ENCODE results near the gene CMSS1. TPM values are rescaled to one million over a fixed set of nuclear protein-coding genes. Genes with fewer than 3 reads are reported as not detected.
A peak's percentile ranks its signal among the peaks of the same experiment; 100 is the strongest.

The CMSS1 gene
- total and polyA plus RNA-seq, 2 of the 13 experiments (the other 11 are each of a cell fraction or from before 2014, with no cell fraction given): 6.4 to 48.7 TPM

DNA sequence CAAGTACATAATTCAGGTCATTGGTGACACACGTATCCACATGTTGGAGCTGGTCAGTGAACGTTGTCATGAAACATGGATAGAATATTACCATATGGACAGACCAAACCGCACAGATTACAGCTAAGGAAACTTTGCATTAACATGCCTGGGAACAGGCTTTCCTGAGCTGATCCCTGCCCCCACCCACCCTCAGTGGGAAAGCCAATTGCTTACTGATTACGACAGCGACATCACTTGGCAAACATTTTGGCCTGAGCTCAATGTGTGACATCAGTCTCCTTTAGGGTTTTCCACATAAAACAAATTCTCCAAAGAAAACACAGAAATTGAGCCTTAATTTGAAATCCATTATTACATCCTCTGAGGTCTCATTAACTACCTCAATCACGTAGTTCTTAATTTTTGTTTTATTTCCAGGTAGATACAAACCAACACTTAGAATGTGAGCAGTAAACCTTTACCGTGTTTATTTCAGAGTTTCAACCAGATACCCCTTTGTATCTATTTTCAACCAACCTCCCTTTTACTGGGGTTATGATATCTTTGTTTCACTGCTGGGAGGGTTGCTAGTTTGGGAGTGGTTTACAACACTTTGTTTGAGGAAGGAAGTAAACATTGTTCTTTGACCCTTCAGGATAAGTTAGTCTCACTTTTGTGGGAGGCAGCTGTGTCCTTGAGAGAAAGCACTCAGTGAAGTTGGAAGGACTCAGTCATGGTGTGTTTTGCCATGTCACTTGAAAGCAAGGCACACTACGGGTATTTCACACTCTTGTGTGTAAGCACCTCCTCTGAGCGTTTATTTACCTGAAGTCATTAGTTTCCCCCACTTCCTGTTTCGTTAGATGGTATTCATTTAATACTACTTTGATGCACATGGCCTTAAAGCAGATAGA, 103.1 kb downstream of the CMSS1 start (continued):
- TF ChIP-seq, protein P1, sequence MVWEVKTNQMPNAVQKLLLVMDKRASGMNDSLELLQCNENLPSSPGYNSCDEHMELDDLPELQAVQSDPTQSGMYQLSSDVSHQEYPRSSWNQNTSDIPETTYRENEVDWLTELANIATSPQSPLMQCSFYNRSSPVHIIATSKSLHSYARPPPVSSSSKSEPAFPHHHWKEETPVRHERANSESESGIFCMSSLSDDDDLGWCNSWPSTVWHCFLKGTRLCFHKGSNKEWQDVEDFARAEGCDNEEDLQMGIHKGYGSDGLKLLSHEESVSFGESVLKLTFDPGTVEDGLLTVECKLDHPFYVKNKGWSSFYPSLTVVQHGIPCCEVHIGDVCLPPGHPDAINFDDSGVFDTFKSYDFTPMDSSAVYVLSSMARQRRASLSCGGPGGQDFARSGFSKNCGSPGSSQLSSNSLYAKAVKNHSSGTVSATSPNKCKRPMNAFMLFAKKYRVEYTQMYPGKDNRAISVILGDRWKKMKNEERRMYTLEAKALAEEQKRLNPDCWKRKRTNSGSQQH (CRISPR knock-in tag; IDR thresholded peaks at IDR 0.05; ENCODE audit: low read depth): peak; percentile 73; the same call in 1 of the 2 replicates
- TF ChIP-seq FOXK2 (IDR thresholded peaks at IDR 0.05) (peak; percentile 69; the same call in 1 of the 2 replicates), ZNF441 (CRISPR knock-in tag; IDR thresholded peaks at IDR 0.05; ENCODE audit: borderline replicate concordance) (no peak), ZNF652 (CRISPR knock-in tag; IDR thresholded peaks at IDR 0.05; ENCODE audit: borderline replicate concordance, low read depth) (0 out of 2 replicates have a peak, but pooled peaks have one; percentile 11), HOXA7 (CRISPR knock-in tag; IDR thresholded peaks at IDR 0.05) (no peak), ZNF83 (CRISPR knock-in tag; IDR thresholded peaks at IDR 0.05; ENCODE audit: borderline replicate concordance) (no peak), NCOR1 (IDR thresholded peaks at IDR 0.05; ENCODE audit: borderline replicate concordance, low read length) (peak; percentile 41; the same call in 1 of the 2 replicates), ZNF543 (CRISPR knock-in tag; IDR thresholded peaks at IDR 0.05) (no peak; the same call in 1 of the 2 replicates), SATB2 (CRISPR knock-in tag; IDR thresholded peaks at IDR 0.05) (0 out of 2 replicates have a peak, but pooled peaks have one; percentile 68), ZNF607 (CRISPR knock-in tag; IDR thresholded peaks at IDR 0.05; ENCODE audit: borderline replicate concordance) (peak; percentile 60; the same call in 1 of the 2 replicates), FOXP1 (IDR thresholded peaks at IDR 0.05) (peak; percentile 81), FOXP1 (CRISPR knock-in tag; IDR thresholded peaks at IDR 0.05) (peak; percentile 97), NR3C1 (CRISPR knock-in tag; IDR thresholded peaks at IDR 0.05) (no peak), SOX5 (CRISPR knock-in tag; IDR thresholded peaks at IDR 0.05; ENCODE audit: borderline replicate concordance) (peak; percentile 93; the same call in 1 of the 2 replicates), HNF4A (CRISPR knock-in tag; IDR thresholded peaks at IDR 0.05) (peak; percentile 88), ZNF556 (CRISPR knock-in tag; IDR thresholded peaks at IDR 0.05; ENCODE audit: borderline replicate concordance) (peak; percentile 82; the same call in 1 of the 2 replicates)
- TF ChIP-seq, protein P2, sequence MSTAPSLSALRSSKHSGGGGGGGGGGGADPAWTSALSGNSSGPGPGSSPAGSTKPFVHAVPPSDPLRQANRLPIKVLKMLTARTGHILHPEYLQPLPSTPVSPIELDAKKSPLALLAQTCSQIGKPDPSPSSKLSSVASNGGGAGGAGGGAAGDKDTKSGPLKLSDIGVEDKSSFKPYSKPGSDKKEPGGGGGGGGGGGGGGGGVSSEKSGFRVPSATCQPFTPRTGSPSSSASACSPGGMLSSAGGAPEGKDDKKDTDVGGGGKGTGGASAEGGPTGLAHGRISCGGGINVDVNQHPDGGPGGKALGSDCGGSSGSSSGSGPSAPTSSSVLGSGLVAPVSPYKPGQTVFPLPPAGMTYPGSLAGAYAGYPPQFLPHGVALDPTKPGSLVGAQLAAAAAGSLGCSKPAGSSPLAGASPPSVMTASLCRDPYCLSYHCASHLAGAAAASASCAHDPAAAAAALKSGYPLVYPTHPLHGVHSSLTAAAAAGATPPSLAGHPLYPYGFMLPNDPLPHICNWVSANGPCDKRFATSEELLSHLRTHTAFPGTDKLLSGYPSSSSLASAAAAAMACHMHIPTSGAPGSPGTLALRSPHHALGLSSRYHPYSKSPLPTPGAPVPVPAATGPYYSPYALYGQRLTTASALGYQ (CRISPR knock-in tag; IDR thresholded peaks at IDR 0.05): peak; percentile 72
- TF ChIP-seq, protein P3, sequence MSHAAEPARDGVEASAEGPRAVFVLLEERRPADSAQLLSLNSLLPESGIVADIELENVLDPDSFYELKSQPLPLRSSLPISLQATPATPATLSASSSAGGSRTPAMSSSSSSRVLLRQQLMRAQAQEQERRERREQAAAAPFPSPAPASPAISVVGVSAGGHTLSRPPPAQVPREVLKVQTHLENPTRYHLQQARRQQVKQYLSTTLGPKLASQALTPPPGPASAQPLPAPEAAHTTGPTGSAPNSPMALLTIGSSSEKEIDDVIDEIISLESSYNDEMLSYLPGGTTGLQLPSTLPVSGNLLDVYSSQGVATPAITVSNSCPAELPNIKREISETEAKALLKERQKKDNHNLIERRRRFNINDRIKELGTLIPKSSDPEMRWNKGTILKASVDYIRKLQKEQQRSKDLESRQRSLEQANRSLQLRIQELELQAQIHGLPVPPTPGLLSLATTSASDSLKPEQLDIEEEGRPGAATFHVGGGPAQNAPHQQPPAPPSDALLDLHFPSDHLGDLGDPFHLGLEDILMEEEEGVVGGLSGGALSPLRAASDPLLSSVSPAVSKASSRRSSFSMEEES (CRISPR knock-in tag; IDR thresholded peaks at IDR 0.05): peak; percentile 72
- TF ChIP-seq, protein P4, sequence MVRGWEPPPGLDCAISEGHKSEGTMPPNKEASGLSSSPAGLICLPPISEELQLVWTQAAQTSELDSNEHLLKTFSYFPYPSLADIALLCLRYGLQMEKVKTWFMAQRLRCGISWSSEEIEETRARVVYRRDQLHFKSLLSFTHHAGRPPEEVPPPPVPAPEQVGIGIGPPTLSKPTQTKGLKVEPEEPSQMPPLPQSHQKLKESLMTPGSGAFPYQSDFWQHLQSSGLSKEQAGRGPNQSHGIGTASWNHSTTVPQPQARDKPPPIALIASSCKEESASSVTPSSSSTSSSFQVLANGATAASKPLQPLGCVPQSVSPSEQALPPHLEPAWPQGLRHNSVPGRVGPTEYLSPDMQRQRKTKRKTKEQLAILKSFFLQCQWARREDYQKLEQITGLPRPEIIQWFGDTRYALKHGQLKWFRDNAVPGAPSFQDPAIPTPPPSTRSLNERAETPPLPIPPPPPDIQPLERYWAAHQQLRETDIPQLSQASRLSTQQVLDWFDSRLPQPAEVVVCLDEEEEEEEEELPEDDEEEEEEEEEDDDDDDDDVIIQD (CRISPR knock-in tag; IDR thresholded peaks at IDR 0.05; ENCODE audit: low read depth): peak; percentile 89
- TF ChIP-seq, protein P5, sequence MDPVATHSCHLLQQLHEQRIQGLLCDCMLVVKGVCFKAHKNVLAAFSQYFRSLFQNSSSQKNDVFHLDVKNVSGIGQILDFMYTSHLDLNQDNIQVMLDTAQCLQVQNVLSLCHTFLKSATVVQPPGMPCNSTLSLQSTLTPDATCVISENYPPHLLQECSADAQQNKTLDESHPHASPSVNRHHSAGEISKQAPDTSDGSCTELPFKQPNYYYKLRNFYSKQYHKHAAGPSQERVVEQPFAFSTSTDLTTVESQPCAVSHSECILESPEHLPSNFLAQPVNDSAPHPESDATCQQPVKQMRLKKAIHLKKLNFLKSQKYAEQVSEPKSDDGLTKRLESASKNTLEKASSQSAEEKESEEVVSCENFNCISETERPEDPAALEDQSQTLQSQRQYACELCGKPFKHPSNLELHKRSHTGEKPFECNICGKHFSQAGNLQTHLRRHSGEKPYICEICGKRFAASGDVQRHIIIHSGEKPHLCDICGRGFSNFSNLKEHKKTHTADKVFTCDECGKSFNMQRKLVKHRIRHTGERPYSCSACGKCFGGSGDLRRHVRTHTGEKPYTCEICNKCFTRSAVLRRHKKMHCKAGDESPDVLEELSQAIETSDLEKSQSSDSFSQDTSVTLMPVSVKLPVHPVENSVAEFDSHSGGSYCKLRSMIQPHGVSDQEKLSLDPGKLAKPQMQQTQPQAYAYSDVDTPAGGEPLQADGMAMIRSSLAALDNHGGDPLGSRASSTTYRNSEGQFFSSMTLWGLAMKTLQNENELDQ (CRISPR knock-in tag; IDR thresholded peaks at IDR 0.05; ENCODE audit: borderline replicate concordance): no peak

Data from HepG2 (cell line).